GM12878 (cell line): Measurements from ENCODE around the gene ZDHHC1. TPM values are rescaled to one million over a fixed set of nuclear protein-coding genes. Genes with fewer than 3 reads are reported as not detected.

ENCODE experiments used
- ATAC-seq: fragments of 200-7000 bp; cut with Tn5 transposase; 3 replicates; pipeline ENCODE4 v1.9.1; 2020; ENCODE audit warnings: mild to moderate bottlenecking, moderate library complexity
- BruUV-seq: library from RNA; stranded (reverse); fragments of 400-500 nt; replicated peaks from 2 replicates; lab custom pipeline; 2021; lab: Mats Ljungman, UMichigan
- CTCF ChIA-PET: fragments of 300-600 bp; sonication (Branson Sonifier 250); formaldehyde crosslinking; extraction: SDS; loops from one replicate; lab custom pipeline; 2021; ENCODE audit warnings: inconsistent platforms; lab: Yijun Ruan, JAX
- POLR2A ChIA-PET: fragments of 350-600 bp; formaldehyde crosslinking; extraction: SDS; loops from one replicate; lab custom pipeline; 2021; ENCODE audit warnings: inconsistent platforms; lab: Charles Lee
- RAD21 ChIA-PET: fragments of 300-600 bp; sonication (Branson Sonifier 250); formaldehyde crosslinking; loops from one replicate; lab custom pipeline; 2023; ENCODE audit warnings: antibody characterized with exemption; ENCODE audit not compliant: unreplicated experiment; lab: Charles Lee
- SMC1A ChIA-PET: fragments of 300-600 bp; sonication (Branson Sonifier 250); formaldehyde crosslinking; loops from one replicate; lab custom pipeline; 2023; ENCODE audit not compliant: unreplicated experiment, uncharacterized antibody; lab: Charles Lee
- DNase-seq: peaks from one replicate; pipeline ENCODE4 v3.0.0-alpha.2; 2011; ENCODE audit warnings: low read depth, low spot score
- FAIRE-seq: peaks from 3 replicates; lab custom pipeline; 2011; peaks lifted over from hg19 to GRCh38; lab: Jason Lieb, UNC
- H2AFZ ChIP-seq: 2 replicates; pipeline ENCODE4 v1.6.0; 2011; ENCODE audit warnings: low read depth, low read length, control low read depth; ENCODE audit not compliant: control insufficient read depth
- H3K27ac ChIP-seq: 2 replicates; pipeline ENCODE4 v1.5.1; 2011; ENCODE audit warnings: control low read depth; ENCODE audit not compliant: control insufficient read depth, insufficient read depth
- H3K27me3 ChIP-seq, 2 experiments: replicated peaks in 1 of 2; 2 replicates each; pipeline versions ENCODE4 v1.6.0 to v1.6.1; 2011; ENCODE audit warnings: low read length in 1 of 2; ENCODE audit not compliant: control insufficient read depth in 2 of 2, insufficient read depth in 2 of 2
- H3K36me3 ChIP-seq, 2 experiments: 2 replicates each; pipeline ENCODE4 v1.5.1; 2011; ENCODE audit warnings: low read length in 1 of 2; ENCODE audit not compliant: control insufficient read depth in 2 of 2, insufficient read depth in 2 of 2
- H3K4me1 ChIP-seq: 2 replicates; pipeline ENCODE4 v1.6.1; 2011; ENCODE audit warnings: mild to moderate bottlenecking, low read length, moderate library complexity, mixed read lengths; ENCODE audit not compliant: control insufficient read depth, insufficient read depth
- H3K4me2 ChIP-seq: 2 replicates; pipeline ENCODE4 v1.6.0; 2011; ENCODE audit warnings: control low read depth; ENCODE audit not compliant: control insufficient read depth, insufficient read depth
- H3K4me3 ChIP-seq: fragments of 200-600 bp; sonication (generic); 2 replicates; pipeline ENCODE4 v1.5.1; 2016
- H3K79me2 ChIP-seq: 2 replicates; pipeline ENCODE4 v1.6.0; 2011; ENCODE audit warnings: low read length; ENCODE audit not compliant: control insufficient read depth, insufficient read depth
- H3K9ac ChIP-seq: 2 replicates; pipeline ENCODE4 v1.8.0; 2011; ENCODE audit warnings: low read length, control low read depth, mixed read lengths; ENCODE audit not compliant: control insufficient read depth, insufficient read depth
- H3K9me3 ChIP-seq: replicated peaks from 3 replicates; pipeline ENCODE4 v1.5.1; 2011; ENCODE audit warnings: mild to moderate bottlenecking, low read length; ENCODE audit not compliant: control insufficient read depth, insufficient read depth
- H4K20me1 ChIP-seq: 2 replicates; pipeline ENCODE4 v1.6.0; 2011; ENCODE audit not compliant: control insufficient read depth, insufficient read depth
- ATF7 ChIP-seq: fragments of 450-650 bp; IDR thresholded peaks from 2 replicates; pipeline ENCODE4 v1.6.1; 2016; ENCODE audit warnings: low read depth, mild to moderate bottlenecking
- CEBPZ ChIP-seq: fragments of 150-350 bp; IDR thresholded peaks from 2 replicates; pipeline ENCODE4 v1.6.1; 2016; ENCODE audit warnings: low read depth, low read length
- CHD4 ChIP-seq: fragments of 200-600 bp; sonication (generic); IDR thresholded peaks from 2 replicates; pipeline ENCODE4 v1.6.1; 2016; ENCODE audit warnings: mild to moderate bottlenecking
- CTCF ChIP-seq, 3 experiments: IDR thresholded peaks in 2 of 3; conservative IDR thresholded peaks in 1 of 3; 2 replicates each; pipeline ENCODE4 v1.5.1; 2011; ENCODE audit warnings: low read depth in 3 of 3, low read length in 3 of 3, mild to moderate bottlenecking in 3 of 3, control low read depth in 2 of 3, moderate library complexity in 2 of 3, inconsistent platforms in 1 of 3, mixed read lengths in 1 of 3; ENCODE audit not compliant: control insufficient read depth in 2 of 3, insufficient read depth in 1 of 3; ENCODE audit errors: extremely low read depth in 1 of 3
- NFIC ChIP-seq: IDR thresholded peaks from 2 replicates; pipeline ENCODE4 v1.6.1; 2012; ENCODE audit warnings: low read depth, mild to moderate bottlenecking, inconsistent platforms, low read length, moderate library complexity
- PKNOX1 ChIP-seq: fragments of 450-650 bp; IDR thresholded peaks from 2 replicates; pipeline ENCODE4 v1.6.1; 2016; ENCODE audit warnings: mild to moderate bottlenecking
- RAD21 ChIP-seq: IDR thresholded peaks from 2 replicates; pipeline ENCODE4 v1.6.1; 2011; ENCODE audit warnings: mild to moderate bottlenecking, low read depth, low read length, moderate library complexity; ENCODE audit not compliant: insufficient read depth
- RAD51 ChIP-seq: fragments of 450-650 bp; IDR thresholded peaks from 2 replicates; pipeline ENCODE4 v1.6.1; 2016; ENCODE audit warnings: moderate library complexity, mild to moderate bottlenecking, inconsistent platforms
- SMARCA5 ChIP-seq: fragments of 450-650 bp; IDR thresholded peaks from 2 replicates; pipeline ENCODE4 v1.6.1; 2017; ENCODE audit warnings: mild to moderate bottlenecking
- SMC3 ChIP-seq: IDR thresholded peaks from 2 replicates; pipeline ENCODE4 v1.6.1; 2011; ENCODE audit warnings: low read length, improper control_type of control experiment, borderline replicate concordance
- YY1 ChIP-seq: IDR thresholded peaks from 2 replicates; pipeline ENCODE4 v1.6.1; 2011; ENCODE audit warnings: low read depth, mild to moderate bottlenecking, low read length
- ZNF622 ChIP-seq: fragments of 450-650 bp; IDR thresholded peaks from 2 replicates; pipeline ENCODE4 v1.6.1; 2017; ENCODE audit warnings: mild to moderate bottlenecking, inconsistent platforms
- WGBS: methylation state at CpG from one replicate; pipeline ENCODE4 v1.1.6; 2016; ENCODE audit warnings: low lambda C conversion rate; ENCODE audit not compliant: insufficient replicate concordance, insufficient coverage; ENCODE audit errors: missing lambda C conversion rate; 5-methylcytosine and 5-hydroxymethylcytosine counted together
- in situ Hi-C: fragments of 300-500 bp; cut with MboI; formaldehyde crosslinking; loops from 9 replicates; pipeline ENCODE4 v1.14.3; 2018; ENCODE audit warnings: mixed read lengths
- intact Hi-C: fragments of 100-400 bp; cut with micrococcal nuclease; formaldehyde crosslinking; loops from one replicate; pipeline ENCODE4 v1.14.2; 2022; ENCODE audit not compliant: unreplicated experiment
- polyA plus RNA-seq, 11 experiments: library from polyadenylated mRNA; depleted of rRNA in 4 of 11; unstranded in 6 of 11; stranded (reverse) in 5 of 11; fragments of >200 nt; fragmentation: Nextera tagmentation in 4 of 11; fragmentation: Illumina TruSeq in 1 of 11; extraction: Ambion mirVana in 4 of 11; extraction: Trizol in 1 of 11; gene quantifications; 1 replicate in 1 of 11; 2 replicates in 10 of 11; pipeline versions ENCODE4 v1.2.1 to v1.2.3, GENCODE V29; 2011 to 2016; ENCODE audit warnings: inconsistent platforms in 2 of 11, missing spikeins in 2 of 11, low read depth in 1 of 11
- total RNA-seq, 4 experiments: library from RNA; depleted of rRNA in 3 of 4; stranded (reverse); fragments of >200 nt in 3 of 4; fragmentation: Illumina TruSeq in 1 of 4; extraction: Trizol in 1 of 4; gene quantifications; 2 replicates each; pipeline versions ENCODE4 v1.2.1 to v1.2.3, GENCODE V29; 2013 to 2021

ZDHHC1 gene
- total and polyA plus RNA-seq, 10 of the 15 experiments (the other 5 are each of a cell fraction or from before 2014, with no cell fraction given): 0.07 to 1.2 (median 0.66) TPM; not detected in 2

GRCh38 chr16:67448580-67448979, 32.3 kb upstream of the ZDHHC1 start (continued):
- no peak for TF ChIP-seq PKNOX1
- TF ChIP-seq CHD4: no peak
- TF ChIP-seq RAD51: no peak
- TF ChIP-seq ZNF622: no peak
- no peak for TF ChIP-seq CEBPZ

GRCh38 chr16:67447508-67448076, 31.3 kb upstream of the ZDHHC1 start:
- ATAC-seq (peak; percentile 98), FAIRE-seq (peak; percentile 38), DNase-seq (peak; percentile 15)
- ChIA-PET POLR2A (no interaction called here), RAD21 (interaction anchor here (0.9 to 1.9 kb wide), 6 partner anchors 17 to 187 kb away, joined by 3 to 18 read pairs (median 4); no protein-coding TSS in a partner anchor), SMC1A (interaction anchor here (0.5 to 1.3 kb wide), 4 partner anchors 20 to 685 kb away, joined by 3 to 8 read pairs (median 4); no protein-coding TSS in a partner anchor), CTCF (interaction anchor here (0.6 to 7.7 kb wide), 17 partner anchors 9 to 195 kb away, joined by 3 to 84 read pairs (median 4); no protein-coding TSS in a partner anchor)
- no peak overlapping the region for H3K9ac ChIP-seq
- WGBS: 42% methylated on average over 6 of the region's 6 CpGs
- H3K27ac ChIP-seq: no peak overlapping the region
- H3K79me2 ChIP-seq: no peaks in the 10 kb centered on the region
- H3K36me3 ChIP-seq: peaks cover 9 to 16% of the 10 kb centered on the region in 2 experiments
- intact Hi-C loops: loop anchor here (1.0 kb wide), 1 partner anchor 19 kb away; no protein-coding TSS in a partner anchor
- no peaks in the 10 kb centered on the region for H3K9me3 ChIP-seq
- TF ChIP-seq ATF7 (no peak), RAD21 (peak; percentile 67), YY1 (peak; percentile 88), CTCF (IDR thresholded peaks at IDR 0.05 in 2 of 3, conservative IDR thresholded peaks at IDR 0.05 in 1 of 3; ENCODE audit: control insufficient read depth in 2 of 3, extremely low read depth in 1 of 3, insufficient read depth in 1 of 3, low read depth in 3 of 3, low read length in 3 of 3) (peak; percentile 71 to 80 (median 75)), SMC3 (peak; percentile 64; the same call in 1 of the 2 replicates), NFIC (no peak), SMARCA5 (peak; percentile 70; the same call in 1 of the 2 replicates)
- no peaks in the 10 kb centered on the region for H3K4me1 ChIP-seq
- H2AFZ ChIP-seq: no peak overlapping the region
- H3K4me2 ChIP-seq: no peak overlapping the region
- BruUV-seq: no TSS peak
- 0 out of 2 replicates have a peak, but pooled peaks cover 4% of the 10 kb centered on the region for H4K20me1 ChIP-seq
- in situ Hi-C loops: no loop called here
- no peak overlapping the region for H3K4me3 ChIP-seq
- no peaks in the 10 kb centered on the region for H3K27me3 ChIP-seq
